Tibial artery (tissue), 4 donors: Measurements from ENCODE around the gene FCRL4.

Experiments used
- DNase-seq, 2 donors: peaks; one replicate each; pipeline ENCODE4 v3.0.0-alpha.2; 2019
- H3K27ac ChIP-seq, 2 donors: fragments of 200-600 bp; sonication (generic) in 1 of 2; 1 replicate in 1 of 2; 2 replicates in 1 of 2; pipeline ENCODE4 v1.5.1; 2018 to 2019; ENCODE audit warnings: mild to moderate bottlenecking in 1 of 2
- H3K27me3 ChIP-seq, 2 donors: fragments of 200-600 bp; sonication (generic) in 1 of 2; one replicate each; pipeline versions ENCODE4 v1.5.1 to v1.6.0; 2016 to 2019
- H3K36me3 ChIP-seq, 3 donors: fragments of 200-600 bp; sonication (generic) in 2 of 3; one replicate each; pipeline ENCODE4 v1.5.1; 2016 to 2019; ENCODE audit warnings: mild to moderate bottlenecking in 2 of 3
- H3K4me1 ChIP-seq, 4 donors: fragments of 200-600 bp; sonication (generic) in 2 of 4; 1 replicate in 3 of 4; 2 replicates in 1 of 4; pipeline ENCODE4 v1.5.1; 2016 to 2019
- H3K4me3 ChIP-seq, 2 donors: fragments of 200-600 bp; sonication (generic) in 1 of 2; 1 replicate in 1 of 2; 2 replicates in 1 of 2; pipeline ENCODE4 v1.5.1; 2018 to 2019; ENCODE audit warnings: mild to moderate bottlenecking in 2 of 2
- H3K9me3 ChIP-seq, 3 donors: fragments of 200-600 bp; sonication (generic) in 1 of 3; one replicate each; pipeline ENCODE4 v1.5.1; 2016 to 2019
- CTCF ChIP-seq, 2 experiments: fragments of 200-600 bp in 1 of 2; fragments of 450-650 bp in 1 of 2; IDR thresholded peaks; one replicate each; pipeline ENCODE4 v1.5.1; 2017 to 2019; ENCODE audit warnings: antibody characterized with exemption in 2 of 2, mild to moderate bottlenecking in 1 of 2, moderate library complexity in 1 of 2
- intact Hi-C: fragments of 100-400 bp; cut with DNase I; formaldehyde crosslinking; loops from one replicate; pipeline ENCODE4 v1.15.0; 2023; ENCODE audit warnings: low total_unique reads

Gene FCRL4

GRCh38 chr1:157597959-157598667 lies at the start of gene FCRL4:
Gene FCRL4, minus strand, starts transcription at chr1:157598085. Its CDS starts 141 bp downstream, at chr1:157597944.
- H3K4me1 ChIP-seq, result no peaks in the 10 kb centered on the region
- no peak within 1 kb of the TSS for H3K27ac ChIP-seq
- no peak for TF ChIP-seq CTCF (IDR thresholded peaks at IDR 0.05)
- no peak for DNase-seq
- H3K4me3 ChIP-seq, result no peak within 1 kb of the TSS
- H3K9me3 ChIP-seq, result no peaks in the 10 kb centered on the region
- no peaks in the 10 kb centered on the region for H3K36me3 ChIP-seq
- intact Hi-C loops, result no loop called here
- H3K27me3 ChIP-seq, result no peaks in the 10 kb centered on the region

- no peak for TF ChIP-seq CTCF (IDR thresholded peaks at IDR 0.05)
- no peak overlapping the region for H3K4me3 ChIP-seq
- no peaks in the 10 kb centered on the region for H3K4me1 ChIP-seq
- no peak for DNase-seq
- no peaks in the 10 kb centered on the region for H3K9me3 ChIP-seq
- no peak overlapping the region for H3K27ac ChIP-seq
- no peaks in the 10 kb centered on the region for H3K27me3 ChIP-seq
- intact Hi-C loops, result no loop called here
- no peaks in the 10 kb centered on the region for H3K36me3 ChIP-seq
Observed at GRCh38 chr1:157646144-157646543, 48.3 kb upstream of the FCRL4 start.

DNA sequence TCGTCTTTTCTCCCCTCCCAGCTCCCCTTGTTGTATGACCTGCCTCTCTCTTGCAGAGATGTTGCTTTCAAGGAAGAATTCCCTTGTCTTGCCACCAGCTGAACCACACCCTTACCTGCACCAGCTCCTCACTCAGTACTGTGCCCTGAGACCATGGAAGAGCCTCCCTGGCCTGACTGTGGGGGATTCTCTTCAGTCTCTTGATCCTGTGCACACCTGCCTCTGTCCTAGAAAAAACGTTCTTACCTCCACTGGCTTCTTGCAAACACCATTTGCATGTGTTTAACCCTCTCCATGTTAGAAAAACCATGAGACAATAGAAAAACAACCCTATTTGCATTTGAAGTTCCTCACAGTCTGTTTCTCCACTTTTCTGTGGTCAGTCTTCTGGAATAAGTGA lies 43.3 kb upstream of the FCRL4 start:
- no peak for TF ChIP-seq CTCF (IDR thresholded peaks at IDR 0.05)
- Histone ChIP-seq H3K9me3 (no peaks in the 10 kb centered on the region), H3K4me3 (no peak overlapping the region), H3K27ac (no peak overlapping the region), H3K4me1 (no peaks in the 10 kb centered on the region), H3K36me3 (no peaks in the 10 kb centered on the region), H3K27me3 (no peaks in the 10 kb centered on the region)
- no peak for DNase-seq
- intact Hi-C loops, result no loop called here

GRCh38 chr1:157639800-157640199 lies 41.9 kb upstream of the FCRL4 start:
- Histone ChIP-seq H3K36me3 (no peaks in the 10 kb centered on the region), H3K9me3 (no peaks in the 10 kb centered on the region), H3K27me3 (no peaks in the 10 kb centered on the region), H3K27ac (no peak overlapping the region), H3K4me1 (no peaks in the 10 kb centered on the region), H3K4me3 (no peak overlapping the region)
- intact Hi-C loops, result no loop called here
- DNase-seq, result no peak
- no peak for TF ChIP-seq CTCF (IDR thresholded peaks at IDR 0.05)

GRCh38 chr1:157628773-157629172 lies 30.9 kb upstream of the FCRL4 start:
- DNase-seq, result no peak
- no peak overlapping the region for H3K27ac ChIP-seq
- no peaks in the 10 kb centered on the region for H3K27me3 ChIP-seq
- no peaks in the 10 kb centered on the region for H3K36me3 ChIP-seq
- intact Hi-C loops, result no loop called here
- no peak for TF ChIP-seq CTCF (IDR thresholded peaks at IDR 0.05)
- H3K9me3 ChIP-seq, result no peaks in the 10 kb centered on the region
- no peaks in the 10 kb centered on the region for H3K4me1 ChIP-seq
- no peak overlapping the region for H3K4me3 ChIP-seq

- no peak for DNase-seq
- no peaks in the 10 kb centered on the region for H3K4me1 ChIP-seq
- H3K27ac ChIP-seq, result no peak overlapping the region
- H3K36me3 ChIP-seq, result no peaks in the 10 kb centered on the region
- no peaks in the 10 kb centered on the region for H3K27me3 ChIP-seq
- TF ChIP-seq CTCF (IDR thresholded peaks at IDR 0.05), result no peak
- intact Hi-C loops, result no loop called here
- H3K4me3 ChIP-seq, result no peak overlapping the region
- H3K9me3 ChIP-seq, result no peaks in the 10 kb centered on the region
Observed at GRCh38 chr1:157626099-157626498, 28.2 kb upstream of the FCRL4 start.
